OCI-LY1 (cell line): ENCODE measurements around the gene RAI14.

Source experiments
- H2AFZ ChIP-seq: fragments of 200-600 bp; sonication (generic), shearing (Covaris generic); 2 replicates; pipeline ENCODE4 v1.6.0; 2014; ENCODE audit warnings: antibody characterized with exemption, mild to moderate bottlenecking, low read length
- H3F3A ChIP-seq: fragments of 200-600 bp; sonication (generic), shearing (Covaris generic); 2 replicates; pipeline ENCODE4 v1.6.0; 2014; ENCODE audit warnings: mild to moderate bottlenecking, antibody characterized with exemption, low read length, moderate library complexity; ENCODE audit not compliant: insufficient read depth
- H3K27ac ChIP-seq: fragments of 200-600 bp; sonication (generic); 2 replicates; pipeline ENCODE4 v1.5.1; 2014; ENCODE audit warnings: low read length, mixed run types, mild to moderate bottlenecking, low read depth; ENCODE audit not compliant: poor library complexity, severe bottlenecking
- H3K27me3 ChIP-seq: fragments of 200-600 bp; sonication (generic); 2 replicates; pipeline ENCODE4 v1.6.0; 2014; ENCODE audit warnings: antibody characterized with exemption, mild to moderate bottlenecking, low read length, moderate library complexity; ENCODE audit not compliant: insufficient read depth
- H3K36me3 ChIP-seq: fragments of 200-600 bp; sonication (generic); 2 replicates; pipeline ENCODE4 v1.6.1; 2014; ENCODE audit warnings: mild to moderate bottlenecking, antibody characterized with exemption, low read length, moderate library complexity, mixed read lengths; ENCODE audit not compliant: insufficient read depth
- H3K4me1 ChIP-seq: fragments of 200-600 bp; sonication (generic); 2 replicates; pipeline ENCODE4 v1.5.1; 2014; ENCODE audit warnings: mild to moderate bottlenecking, low read length, moderate library complexity; ENCODE audit not compliant: insufficient read depth, severe bottlenecking
- H3K4me2 ChIP-seq: fragments of 200-600 bp; sonication (generic), shearing (Covaris generic); 2 replicates; pipeline ENCODE4 v1.6.1; 2014; ENCODE audit warnings: low read length
- H3K4me3 ChIP-seq: fragments of 200-600 bp; sonication (generic); 2 replicates; pipeline ENCODE4 v1.5.1; 2014; ENCODE audit warnings: low read length, low read depth, mild to moderate bottlenecking, mixed read lengths; ENCODE audit not compliant: poor library complexity, severe bottlenecking
- H3K79me2 ChIP-seq: fragments of 200-600 bp; shearing (Covaris generic); 2 replicates; pipeline ENCODE4 v1.6.1; 2016; ENCODE audit warnings: mixed run types, low read length, mixed read lengths; ENCODE audit not compliant: insufficient read depth
- H3K9ac ChIP-seq: fragments of 200-600 bp; sonication (generic), shearing (Covaris generic); 2 replicates; pipeline ENCODE4 v1.6.1; 2014; ENCODE audit warnings: mild to moderate bottlenecking, low read length, mixed read lengths
- H3K9me2 ChIP-seq: fragments of 200-600 bp; sonication (generic), shearing (Covaris generic); 2 replicates; pipeline ENCODE4 v1.6.1; 2014; ENCODE audit warnings: low read depth, mild to moderate bottlenecking, low read length, mixed read lengths
- H3K9me3 ChIP-seq: fragments of 200-600 bp; shearing (Covaris generic); 2 replicates; pipeline ENCODE4 v1.6.1; 2014; ENCODE audit warnings: low read length, mixed read lengths
- H4K20me1 ChIP-seq: fragments of 200-600 bp; sonication (generic), shearing (Covaris generic); 2 replicates; pipeline ENCODE4 v1.6.0; 2016; ENCODE audit warnings: mild to moderate bottlenecking, low read length; ENCODE audit not compliant: insufficient read depth
- EZH2 ChIP-seq: fragments of 200-600 bp; sonication (generic), shearing (Covaris generic); IDR thresholded peaks from 2 replicates; pipeline ENCODE4 v1.8.0; 2017; ENCODE audit warnings: borderline replicate concordance, mixed run types, mild to moderate bottlenecking, antibody characterized with exemption, low read length, moderate library complexity, mixed read lengths
- TF ChIP-seq, protein P1 (sequence below): fragments of 200-600 bp; sonication (generic), shearing (Covaris generic); IDR thresholded peaks from 2 replicates; pipeline ENCODE4 v1.5.1; 2017; ENCODE audit warnings: mild to moderate bottlenecking, antibody characterized with exemption, low read length, moderate library complexity, mixed read lengths

Gene RAI14

DNA sequence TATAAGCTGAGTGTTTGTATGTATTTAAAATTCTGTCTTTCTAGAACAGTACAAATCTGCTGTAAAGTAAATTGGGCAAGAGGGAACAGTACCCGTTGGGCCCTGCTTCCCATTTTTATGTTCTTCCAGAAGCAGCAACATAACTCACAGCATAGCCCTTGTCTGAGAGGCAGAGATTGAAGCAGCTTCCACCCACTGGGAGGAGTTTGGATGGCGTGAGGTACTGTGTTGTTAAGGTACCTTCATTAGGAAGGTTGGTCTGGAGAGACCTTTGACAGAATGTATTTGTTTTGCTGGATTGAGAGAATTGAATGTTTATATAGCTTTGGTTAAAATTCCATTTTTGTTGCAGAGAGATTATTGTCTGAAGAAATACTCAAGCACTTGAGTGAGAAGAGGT is 24.8 kb downstream of the RAI14 start:
- no peaks in the 10 kb centered on the region for H3K9me2 ChIP-seq
- H3K4me1 ChIP-seq = no peaks in the 10 kb centered on the region
- H3K27me3 ChIP-seq = no peaks in the 10 kb centered on the region
- H4K20me1 ChIP-seq = no peaks in the 10 kb centered on the region
- no peaks in the 10 kb centered on the region for H3K79me2 ChIP-seq
- no peaks in the 10 kb centered on the region for H3K36me3 ChIP-seq
- no peak for TF ChIP-seq EZH2
- TF ChIP-seq, protein P1, sequence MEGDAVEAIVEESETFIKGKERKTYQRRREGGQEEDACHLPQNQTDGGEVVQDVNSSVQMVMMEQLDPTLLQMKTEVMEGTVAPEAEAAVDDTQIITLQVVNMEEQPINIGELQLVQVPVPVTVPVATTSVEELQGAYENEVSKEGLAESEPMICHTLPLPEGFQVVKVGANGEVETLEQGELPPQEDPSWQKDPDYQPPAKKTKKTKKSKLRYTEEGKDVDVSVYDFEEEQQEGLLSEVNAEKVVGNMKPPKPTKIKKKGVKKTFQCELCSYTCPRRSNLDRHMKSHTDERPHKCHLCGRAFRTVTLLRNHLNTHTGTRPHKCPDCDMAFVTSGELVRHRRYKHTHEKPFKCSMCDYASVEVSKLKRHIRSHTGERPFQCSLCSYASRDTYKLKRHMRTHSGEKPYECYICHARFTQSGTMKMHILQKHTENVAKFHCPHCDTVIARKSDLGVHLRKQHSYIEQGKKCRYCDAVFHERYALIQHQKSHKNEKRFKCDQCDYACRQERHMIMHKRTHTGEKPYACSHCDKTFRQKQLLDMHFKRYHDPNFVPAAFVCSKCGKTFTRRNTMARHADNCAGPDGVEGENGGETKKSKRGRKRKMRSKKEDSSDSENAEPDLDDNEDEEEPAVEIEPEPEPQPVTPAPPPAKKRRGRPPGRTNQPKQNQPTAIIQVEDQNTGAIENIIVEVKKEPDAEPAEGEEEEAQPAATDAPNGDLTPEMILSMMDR = no peak
- no peaks in the 10 kb centered on the region for H3K9me3 ChIP-seq
- H3K9ac ChIP-seq = no peak overlapping the region
- no peak overlapping the region for H2AFZ ChIP-seq
- H3K27ac ChIP-seq = no peak overlapping the region
- no peaks in the 10 kb centered on the region for H3F3A ChIP-seq
- no peak overlapping the region for H3K4me2 ChIP-seq
- H3K4me3 ChIP-seq = no peak overlapping the region

DNA sequence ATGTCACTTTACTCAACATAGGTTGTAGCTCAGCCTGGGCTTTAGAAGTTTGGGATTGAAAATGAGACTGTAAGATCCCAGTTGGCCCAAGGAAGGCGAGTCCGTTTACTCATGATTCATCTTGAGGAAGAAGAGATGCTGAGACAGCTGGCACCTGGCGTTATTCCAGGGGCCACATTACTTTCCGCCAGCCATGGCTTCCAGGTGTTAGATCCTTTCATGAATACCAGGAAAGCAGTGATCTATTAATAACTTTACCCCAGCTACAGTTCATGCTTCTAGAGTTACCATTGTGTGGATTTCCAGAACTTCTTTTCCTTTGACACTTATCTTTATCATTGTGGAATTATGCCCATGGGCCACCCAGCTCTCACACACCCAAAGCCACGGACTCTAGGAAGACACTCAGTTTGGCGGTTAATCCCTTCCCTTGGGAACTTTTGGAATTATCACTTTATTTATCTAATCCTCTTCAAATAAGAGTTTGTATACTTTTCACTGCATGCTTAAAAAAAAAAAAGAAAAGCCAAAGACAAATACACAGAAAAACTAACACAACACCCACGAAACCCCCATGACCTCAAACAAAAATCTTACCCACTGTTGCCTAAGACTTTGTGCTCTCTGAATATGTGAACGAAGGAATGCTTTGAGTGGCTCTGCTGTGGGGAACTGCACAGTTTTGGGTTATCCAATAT is 26.9 kb downstream of the RAI14 start:
- Histone ChIP-seq H3K9ac (no peak overlapping the region), H4K20me1 (no peaks in the 10 kb centered on the region), H3K79me2 (no peaks in the 10 kb centered on the region), H3K27me3 (no peaks in the 10 kb centered on the region), H3F3A (no peaks in the 10 kb centered on the region), H3K9me3 (no peaks in the 10 kb centered on the region), H2AFZ (no peak overlapping the region), H3K36me3 (no peaks in the 10 kb centered on the region), H3K4me3 (no peak overlapping the region), H3K27ac (no peak overlapping the region), H3K4me2 (no peak overlapping the region), H3K4me1 (no peaks in the 10 kb centered on the region), H3K9me2 (no peaks in the 10 kb centered on the region)
- no peak for TF ChIP-seq EZH2
- TF ChIP-seq, protein P1 = no peak

DNA sequence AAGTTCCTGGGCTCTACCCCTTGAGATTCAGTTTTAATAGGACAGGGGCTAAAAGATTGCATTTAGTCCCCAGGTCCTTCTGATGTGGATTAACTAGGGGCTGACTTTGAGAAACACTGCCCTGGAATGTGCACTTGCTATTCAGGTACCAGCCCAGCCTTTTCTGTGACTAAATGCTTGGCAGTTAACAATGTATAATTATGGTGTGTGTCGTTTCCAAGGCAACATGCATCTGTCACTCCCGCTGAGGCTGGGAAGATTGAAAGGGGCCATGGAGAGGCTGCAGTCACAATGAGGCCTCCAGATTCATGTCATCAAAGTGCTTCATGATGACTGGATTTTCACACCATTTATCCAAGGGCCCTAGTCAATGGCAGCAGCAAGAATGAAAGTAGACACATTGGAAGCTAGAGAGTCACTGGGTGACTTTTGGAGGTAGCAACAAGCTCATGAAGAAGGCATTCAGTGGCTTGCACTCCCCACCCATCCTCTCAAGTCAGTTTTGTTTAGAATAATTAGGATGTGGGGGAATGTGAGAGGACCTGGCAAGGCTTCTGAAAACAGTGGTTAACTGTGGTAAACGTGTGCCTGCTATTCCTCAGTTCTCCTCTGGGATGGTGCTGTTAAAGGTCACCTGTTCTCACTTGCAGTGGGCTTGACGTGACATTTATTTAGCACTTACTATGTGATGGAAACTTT is 28.3 kb downstream of the RAI14 start:
- H3K9me3 ChIP-seq = no peaks in the 10 kb centered on the region
- no peaks in the 10 kb centered on the region for H3K4me1 ChIP-seq
- no peak overlapping the region for H3K27ac ChIP-seq
- no peak overlapping the region for H3K4me3 ChIP-seq
- no peaks in the 10 kb centered on the region for H3F3A ChIP-seq
- no peaks in the 10 kb centered on the region for H3K9me2 ChIP-seq
- H3K36me3 ChIP-seq = no peaks in the 10 kb centered on the region
- no peak overlapping the region for H3K9ac ChIP-seq
- no peak for TF ChIP-seq EZH2
- no peaks in the 10 kb centered on the region for H3K27me3 ChIP-seq
- no peaks in the 10 kb centered on the region for H3K79me2 ChIP-seq
- no peak overlapping the region for H3K4me2 ChIP-seq
- H2AFZ ChIP-seq = no peak overlapping the region
- no peaks in the 10 kb centered on the region for H4K20me1 ChIP-seq
